Ectodermal cell (in vitro differentiated cells): ENCODE results near the gene ARL5A.

Experiments used
- H3K27ac ChIP-seq: 2 replicates; pipeline ENCODE4 v1.7.0; 2013; ENCODE audit warnings: mild to moderate bottlenecking, low read depth, low read length; ENCODE audit not compliant: insufficient read depth, poor library complexity, severe bottlenecking
- H3K27me3 ChIP-seq: 2 replicates; pipeline ENCODE4 v1.7.0; 2013; ENCODE audit warnings: mild to moderate bottlenecking, low read length; ENCODE audit not compliant: insufficient read depth, control insufficient read depth, poor library complexity, severe bottlenecking
- H3K36me3 ChIP-seq: one replicate; pipeline ENCODE4 v1.7.0; 2013; ENCODE audit warnings: low read length; ENCODE audit not compliant: control insufficient read depth, insufficient read depth
- H3K4me1 ChIP-seq: one replicate; pipeline ENCODE4 v1.7.0; 2013; ENCODE audit warnings: low read length; ENCODE audit not compliant: control insufficient read depth, insufficient read depth
- H3K4me3 ChIP-seq: 2 replicates; pipeline ENCODE4 v1.7.0; 2013; ENCODE audit warnings: low read depth, low read length, control low read depth; ENCODE audit not compliant: insufficient read depth
- H3K9me3 ChIP-seq: 2 replicates; pipeline ENCODE4 v1.7.0; 2013; ENCODE audit warnings: mild to moderate bottlenecking, low read length, moderate library complexity; ENCODE audit not compliant: control insufficient read depth
- WGBS, 2 experiments: methylation state at CpG; one replicate each; pipeline ENCODE4 v1.1.7; 2013; ENCODE audit warnings: missing lambda C conversion rate in 2 of 2; 5-methylcytosine and 5-hydroxymethylcytosine counted together

Gene ARL5A

GRCh38 chr2:151853070-151853758, 25.0 kb upstream of the ARL5A start:
- no peak overlapping the region for H3K27ac ChIP-seq
- H3K27me3 ChIP-seq, result no peaks in the 10 kb centered on the region
- WGBS, 2 experiments, result 91 to 92% methylated on average over 3 of the region's 3 CpGs

GRCh38 chr2:151852260-151853069, 24.2 kb upstream of the ARL5A start:
- 89 to 94% methylated on average over 5 to 6 of the region's 6 CpGs for WGBS, 2 experiments
- Histone ChIP-seq H3K27me3 (no peaks in the 10 kb centered on the region), H3K4me1 (no peaks in the 10 kb centered on the region), H3K27ac (no peak overlapping the region), H3K36me3 (no peaks in the 10 kb centered on the region), H3K9me3 (no peaks in the 10 kb centered on the region), H3K4me3 (no peak overlapping the region)

More at GRCh38 chr2:151853070-151853758, 25.0 kb upstream of the ARL5A start:
- Histone ChIP-seq H3K4me1 (no peaks in the 10 kb centered on the region), H3K36me3 (no peaks in the 10 kb centered on the region), H3K4me3 (no peak overlapping the region), H3K9me3 (no peaks in the 10 kb centered on the region)

GRCh38 chr2:151851761-151852160, 23.5 kb upstream of the ARL5A start:
- Histone ChIP-seq H3K27me3 (no peaks in the 10 kb centered on the region), H3K36me3 (no peaks in the 10 kb centered on the region), H3K27ac (no peak overlapping the region), H3K4me1 (no peaks in the 10 kb centered on the region), H3K9me3 (no peaks in the 10 kb centered on the region), H3K4me3 (no peak overlapping the region)
- 91 to 94% methylated on average over 3 of the region's 3 CpGs for WGBS, 2 experiments

GRCh38 chr2:151849413-151850010, 21.3 kb upstream of the ARL5A start:
- Histone ChIP-seq H3K36me3 (no peaks in the 10 kb centered on the region), H3K4me3 (no peak overlapping the region), H3K4me1 (no peaks in the 10 kb centered on the region), H3K9me3 (no peaks in the 10 kb centered on the region), H3K27me3 (no peaks in the 10 kb centered on the region), H3K27ac (no peak overlapping the region)
- 94 to 95% methylated on average over 4 of the region's 4 CpGs for WGBS, 2 experiments

- 87 to 94% methylated on average over 1 to 2 of the region's 2 CpGs for WGBS, 2 experiments
- Histone ChIP-seq H3K4me1 (no peaks in the 10 kb centered on the region), H3K9me3 (no peaks in the 10 kb centered on the region), H3K27me3 (no peaks in the 10 kb centered on the region), H3K27ac (no peak overlapping the region), H3K36me3 (no peaks in the 10 kb centered on the region), H3K4me3 (no peak overlapping the region)
Observed at GRCh38 chr2:151845884-151846283, 17.7 kb upstream of the ARL5A start.

DNA sequence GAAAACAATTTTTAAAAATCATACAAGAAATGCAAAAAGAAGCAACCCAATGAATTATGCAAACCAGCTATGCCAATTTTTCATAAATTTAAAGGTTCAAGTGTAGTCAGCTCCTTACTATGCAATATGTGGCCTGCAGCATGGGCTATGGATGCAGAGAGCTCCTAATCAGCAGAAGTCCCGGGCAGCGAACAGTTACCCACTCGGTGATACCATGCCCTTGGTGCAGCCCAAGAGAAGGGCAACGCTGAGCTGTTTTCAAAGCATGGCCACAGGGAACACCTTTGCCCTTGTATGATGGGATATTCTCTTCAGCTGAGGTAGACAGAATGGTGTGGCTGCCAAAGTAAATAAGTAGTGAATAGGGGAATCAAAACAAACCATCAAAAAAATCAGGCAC, 17.3 kb upstream of the ARL5A start:
- Histone ChIP-seq H3K9me3 (no peaks in the 10 kb centered on the region), H3K4me1 (no peaks in the 10 kb centered on the region), H3K27ac (no peak overlapping the region), H3K36me3 (no peaks in the 10 kb centered on the region), H3K27me3 (no peaks in the 10 kb centered on the region), H3K4me3 (no peak overlapping the region)
- 90 to 94% methylated on average over 4 of the region's 4 CpGs for WGBS, 2 experiments

GRCh38 chr2:151844211-151844896, 16.1 kb upstream of the ARL5A start:
- H3K27me3 ChIP-seq, result no peaks in the 10 kb centered on the region
- H3K9me3 ChIP-seq, result no peaks in the 10 kb centered on the region
- H3K4me3 ChIP-seq, result no peak overlapping the region
- 90 to 93% methylated on average over 6 of the region's 6 CpGs for WGBS, 2 experiments
- H3K27ac ChIP-seq, result no peak overlapping the region
- no peaks in the 10 kb centered on the region for H3K4me1 ChIP-seq
- no peaks in the 10 kb centered on the region for H3K36me3 ChIP-seq

DNA sequence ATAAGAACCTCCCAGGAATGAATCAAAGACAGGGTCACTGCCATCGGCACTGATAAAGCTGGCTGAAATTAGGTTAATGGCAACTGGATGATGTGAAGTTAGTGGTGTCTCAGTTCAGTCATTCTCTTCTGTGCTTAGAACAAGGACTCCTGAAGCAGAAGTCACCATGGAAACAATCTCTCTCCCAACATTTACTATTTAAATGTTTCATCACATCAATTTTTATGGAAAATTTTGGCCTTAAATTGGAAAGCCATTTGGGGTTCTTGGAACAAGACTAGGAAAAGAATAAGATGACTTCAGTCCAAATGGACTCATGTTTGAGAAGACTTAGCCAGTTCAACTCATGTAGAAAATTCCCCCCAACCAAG, 15.5 kb upstream of the ARL5A start:
- WGBS, 2 experiments, result 100% methylated on average over 1 of the region's 1 CpG
- Histone ChIP-seq H3K4me1 (no peaks in the 10 kb centered on the region), H3K9me3 (no peaks in the 10 kb centered on the region), H3K27me3 (no peaks in the 10 kb centered on the region), H3K27ac (no peak overlapping the region), H3K36me3 (no peaks in the 10 kb centered on the region), H3K4me3 (no peak overlapping the region)

GRCh38 chr2:151842830-151843690, 14.8 kb upstream of the ARL5A start:
- Histone ChIP-seq H3K27ac (no peak overlapping the region), H3K4me3 (no peak overlapping the region), H3K4me1 (no peaks in the 10 kb centered on the region), H3K27me3 (no peaks in the 10 kb centered on the region), H3K36me3 (no peaks in the 10 kb centered on the region), H3K9me3 (no peaks in the 10 kb centered on the region)
- 89 to 90% methylated on average over 8 of the region's 8 CpGs for WGBS, 2 experiments
